IPS-15b (cell line): ENCODE measurements around the gene TMEM263.

Experiments used
- H3K27me3 ChIP-seq: one replicate; pipeline ENCODE4 v1.6.1; 2013; ENCODE audit warnings: low read length; ENCODE audit not compliant: control insufficient read depth, insufficient read depth
- H3K36me3 ChIP-seq: one replicate; pipeline ENCODE4 v1.6.1; 2013; ENCODE audit warnings: low read length; ENCODE audit not compliant: control insufficient read depth, insufficient read depth
- H3K4me1 ChIP-seq: one replicate; pipeline ENCODE4 v1.6.1; 2013; ENCODE audit warnings: mild to moderate bottlenecking, low read length; ENCODE audit not compliant: control insufficient read depth, insufficient read depth
- H3K4me3 ChIP-seq: one replicate; pipeline ENCODE4 v1.5.1; 2013; ENCODE audit warnings: low read depth, low read length
- H3K9ac ChIP-seq: one replicate; pipeline ENCODE4 v1.6.1; 2013; ENCODE audit warnings: low read depth, mild to moderate bottlenecking, low read length
- H3K9me3 ChIP-seq: one replicate; pipeline ENCODE4 v1.6.1; 2013; ENCODE audit warnings: mild to moderate bottlenecking, low read length; ENCODE audit not compliant: control insufficient read depth, insufficient read depth

Gene TMEM263

DNA sequence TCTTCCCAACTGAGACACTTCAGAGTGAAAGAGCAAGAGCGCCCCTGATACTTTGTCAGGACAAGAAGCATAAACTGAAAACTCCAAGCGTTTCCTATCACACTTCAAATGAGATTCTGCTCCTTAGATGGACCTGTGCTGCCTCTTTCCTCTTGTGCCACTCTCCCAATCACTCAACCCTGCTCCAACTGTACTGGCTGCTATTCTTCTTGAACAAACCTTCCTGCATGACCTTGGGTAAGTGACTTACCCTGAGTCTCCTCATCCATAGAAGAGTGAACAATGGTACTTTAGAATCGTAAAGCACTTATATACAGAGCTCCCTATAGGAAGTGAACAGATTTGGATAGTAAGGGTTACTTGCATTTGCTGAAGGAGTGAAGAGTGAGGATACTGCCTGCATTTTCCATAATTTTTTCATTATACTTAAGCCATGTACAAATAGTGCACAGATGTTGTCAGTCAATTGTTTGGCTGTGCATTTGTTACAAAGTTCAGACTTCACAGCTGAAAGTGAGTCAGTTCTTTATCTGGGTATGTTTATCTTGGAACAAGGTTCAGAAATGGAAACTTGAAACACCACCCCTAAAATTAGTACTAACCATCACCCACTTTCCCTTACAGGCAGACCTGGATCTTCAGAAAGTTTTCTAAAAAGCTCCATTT, 20.4 kb downstream of the TMEM263 start:
- no peaks in the 10 kb centered on the region for H3K27me3 ChIP-seq
- H3K4me1 ChIP-seq, result no peaks in the 10 kb centered on the region
- no peaks in the 10 kb centered on the region for H3K36me3 ChIP-seq
- H3K9me3 ChIP-seq, result no peaks in the 10 kb centered on the region
- no peak overlapping the region for H3K4me3 ChIP-seq
- no peak overlapping the region for H3K9ac ChIP-seq

DNA sequence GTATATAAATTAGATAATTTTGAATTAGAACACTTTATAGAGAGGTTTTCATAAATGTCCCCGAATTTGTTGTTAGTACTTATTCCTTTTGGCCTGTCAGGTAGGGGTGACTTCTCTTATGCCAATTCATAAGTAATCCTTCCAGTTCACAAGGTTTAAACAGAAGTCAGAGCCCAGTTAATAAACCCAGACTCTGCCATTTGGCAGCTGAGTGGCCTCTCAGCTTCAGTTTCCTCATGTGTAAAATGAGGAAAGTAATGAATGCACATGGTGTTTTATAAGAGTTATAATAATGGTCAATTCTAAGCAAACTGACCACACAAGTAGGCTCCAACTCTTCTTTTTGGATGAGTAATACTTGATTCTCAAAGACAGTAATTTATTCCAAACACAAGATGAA, 21.0 kb downstream of the TMEM263 start:
- H3K9me3 ChIP-seq, result no peaks in the 10 kb centered on the region
- no peaks in the 10 kb centered on the region for H3K4me1 ChIP-seq
- H3K36me3 ChIP-seq, result no peaks in the 10 kb centered on the region
- no peak overlapping the region for H3K4me3 ChIP-seq
- no peak overlapping the region for H3K9ac ChIP-seq
- no peaks in the 10 kb centered on the region for H3K27me3 ChIP-seq

GRCh38 chr12:106978035-106978800, 22.5 kb downstream of the TMEM263 start:
- no peaks in the 10 kb centered on the region for H3K4me1 ChIP-seq

GRCh38 chr12:106980944-106981343, 25.2 kb downstream of the TMEM263 start:
- H3K9ac ChIP-seq, result no peak overlapping the region
- H3K4me1 ChIP-seq, result no peaks in the 10 kb centered on the region

More at GRCh38 chr12:106978035-106978800, 22.5 kb downstream of the TMEM263 start:
- Histone ChIP-seq H3K9me3 (no peaks in the 10 kb centered on the region), H3K36me3 (no peaks in the 10 kb centered on the region), H3K4me3 (no peak overlapping the region), H3K27me3 (no peaks in the 10 kb centered on the region), H3K9ac (no peak overlapping the region)

GRCh38 chr12:106981788-106982187, 26.1 kb downstream of the TMEM263 start:
- Histone ChIP-seq H3K4me1 (no peaks in the 10 kb centered on the region), H3K9ac (no peak overlapping the region), H3K36me3 (no peaks in the 10 kb centered on the region), H3K9me3 (no peaks in the 10 kb centered on the region), H3K4me3 (no peak overlapping the region), H3K27me3 (peaks cover 8% of the 10 kb centered on the region)

More at GRCh38 chr12:106980944-106981343, 25.2 kb downstream of the TMEM263 start:
- Histone ChIP-seq H3K9me3 (no peaks in the 10 kb centered on the region), H3K4me3 (no peak overlapping the region), H3K36me3 (no peaks in the 10 kb centered on the region), H3K27me3 (peaks cover 4% of the 10 kb centered on the region)

GRCh38 chr12:106982229-106982628, 26.5 kb downstream of the TMEM263 start:
- Histone ChIP-seq H3K36me3 (no peaks in the 10 kb centered on the region), H3K4me1 (no peaks in the 10 kb centered on the region), H3K4me3 (no peak overlapping the region), H3K9ac (no peak overlapping the region), H3K27me3 (peaks cover 8% of the 10 kb centered on the region), H3K9me3 (no peaks in the 10 kb centered on the region)

GRCh38 chr12:106984588-106985137, 29.0 kb downstream of the TMEM263 start:
- H3K36me3 ChIP-seq, result no peaks in the 10 kb centered on the region
- H3K27me3 ChIP-seq, result peaks cover 11% of the 10 kb centered on the region
- H3K9ac ChIP-seq, result no peak overlapping the region
- peaks cover 9% of the 10 kb centered on the region for H3K4me1 ChIP-seq
- H3K4me3 ChIP-seq, result no peak overlapping the region
- no peaks in the 10 kb centered on the region for H3K9me3 ChIP-seq

- H3K36me3 ChIP-seq, result no peaks in the 10 kb centered on the region
- H3K4me1 ChIP-seq, result peaks cover 9% of the 10 kb centered on the region
- no peak overlapping the region for H3K4me3 ChIP-seq
- no peaks in the 10 kb centered on the region for H3K9me3 ChIP-seq
- no peak overlapping the region for H3K9ac ChIP-seq
- H3K27me3 ChIP-seq, result peaks cover 11% of the 10 kb centered on the region
Measured at GRCh38 chr12:106985479-106985878, 29.8 kb downstream of the TMEM263 start.

DNA sequence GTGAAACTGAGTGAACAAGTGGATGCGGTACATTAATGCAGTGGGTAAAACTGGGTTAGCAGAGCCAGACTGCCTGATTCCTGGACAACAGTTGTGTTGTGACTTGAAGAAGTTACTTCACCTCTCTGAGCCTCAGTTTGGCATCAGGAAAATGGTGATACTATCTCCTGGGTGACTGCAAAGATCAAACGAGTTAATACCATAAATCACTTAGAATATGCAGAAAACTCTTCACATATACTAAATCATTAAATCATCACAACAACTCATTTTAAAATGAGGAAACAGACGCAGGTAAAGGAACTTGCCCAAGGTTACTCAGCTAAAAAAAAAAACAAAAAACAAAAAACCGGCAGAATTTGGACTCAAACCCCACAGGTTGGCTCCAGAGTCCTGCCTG, 30.4 kb downstream of the TMEM263 start:
- Histone ChIP-seq H3K4me1 (peaks cover 9% of the 10 kb centered on the region), H3K9ac (peak overlapping the region; percentile 66)

GRCh38 chr12:106986625-106987389, 31.1 kb downstream of the TMEM263 start, which contains the start of gene MTERF2:
Gene MTERF2 (minus strand): TSS chr12:106987146. CDS start chr12:106978714, 8,432 bp downstream.
- peaks cover 9% of the 10 kb centered on the region for H3K4me1 ChIP-seq
- no peaks in the 10 kb centered on the region for H3K36me3 ChIP-seq
- peaks cover 11% of the 10 kb centered on the region for H3K27me3 ChIP-seq
- no peaks in the 10 kb centered on the region for H3K9me3 ChIP-seq
- H3K4me3 ChIP-seq, result peak within 1 kb of the TSS; percentile 80
- H3K9ac ChIP-seq, result peak within 1 kb of the TSS; percentile 66

More for the DNA sequence above, 30.4 kb downstream of the TMEM263 start:
- H3K4me3 ChIP-seq, result peak overlapping the region; percentile 80
- H3K27me3 ChIP-seq, result peaks cover 11% of the 10 kb centered on the region
- no peaks in the 10 kb centered on the region for H3K36me3 ChIP-seq
- H3K9me3 ChIP-seq, result no peaks in the 10 kb centered on the region

DNA sequence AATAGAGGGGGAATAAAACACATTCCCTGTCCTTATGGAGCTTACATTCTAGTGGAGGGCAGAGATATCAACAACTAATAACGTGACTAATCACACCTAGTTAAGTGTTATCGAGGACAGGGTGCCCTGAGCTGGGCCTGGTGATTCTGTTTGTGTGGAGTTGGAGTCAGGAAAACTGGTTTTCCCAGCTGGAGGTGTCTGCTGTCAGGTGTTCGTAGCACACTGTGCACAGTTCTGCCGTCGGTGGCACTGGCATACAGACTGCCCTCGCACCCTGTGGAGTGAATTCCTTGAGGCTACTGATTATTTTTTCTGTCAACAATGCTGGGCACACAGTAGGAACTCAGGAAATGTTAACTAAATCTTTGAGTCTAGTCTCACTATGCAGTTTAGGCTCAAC, 32.1 kb downstream of the TMEM263 start:
- Histone ChIP-seq H3K27me3 (peaks cover 11% of the 10 kb centered on the region), H3K4me3 (no peak overlapping the region), H3K9ac (no peak overlapping the region), H3K4me1 (peaks cover 9% of the 10 kb centered on the region), H3K9me3 (no peaks in the 10 kb centered on the region), H3K36me3 (no peaks in the 10 kb centered on the region)
